Measurements from ENCODE around the gene CHRNB4.

- no peak for TF ChIP-seq ZNF660 (tag by site-specific recombination; IDR thresholded peaks at IDR 0.05)
- no peak for TF ChIP-seq ZNF274 (IDR thresholded peaks at IDR 0.05; ENCODE audit: low read length)
- no peak for TF ChIP-seq ZNF274 (tag by site-specific recombination; IDR thresholded peaks at IDR 0.05; ENCODE audit: borderline replicate concordance)
- TF ChIP-seq ZBTB21 (tag by site-specific recombination; IDR thresholded peaks at IDR 0.05): no peak
- no peak for TF ChIP-seq REST (tag by site-specific recombination; IDR thresholded peaks at IDR 0.05)
- TF ChIP-seq ZNF473 (tag by site-specific recombination; IDR thresholded peaks at IDR 0.05): no peak
- TF ChIP-seq ZNF280D (tag by site-specific recombination; IDR thresholded peaks at IDR 0.05): no peak
- no peak for TF ChIP-seq CTCF (tag by site-specific recombination; IDR thresholded peaks at IDR 0.05)
- no peak for TF ChIP-seq KLF9 (tag by site-specific recombination; IDR thresholded peaks at IDR 0.05; ENCODE audit: low read depth)
- TF ChIP-seq SP7 (tag by site-specific recombination; IDR thresholded peaks at IDR 0.05): no peak
- TF ChIP-seq ZNF768 (tag by site-specific recombination; IDR thresholded peaks at IDR 0.05): no peak
- no peak for TF ChIP-seq ZIC2 (tag by site-specific recombination; IDR thresholded peaks at IDR 0.05)
- no peak for TF ChIP-seq ZBTB10 (tag by site-specific recombination; IDR thresholded peaks at IDR 0.05)
- TF ChIP-seq ZNF10 (tag by site-specific recombination; IDR thresholded peaks at IDR 0.05): no peak
- no peak for TF ChIP-seq ZNF629 (tag by site-specific recombination; IDR thresholded peaks at IDR 0.05)
Observed at GRCh38 chr15:78661001-78661400, 20.0 kb upstream of the CHRNB4 start.

Measured in HEK293 (cell line).